Prostate gland (tissue), 2 donors: ENCODE measurements around the gene NTNG1. TPM values are rescaled to one million over a fixed set of nuclear protein-coding genes. Genes with fewer than 3 reads are reported as not detected.

Experiments used
- DNase-seq: peaks from one replicate; pipeline ENCODE4 v3.0.0-alpha.2; 2019; ENCODE audit warnings: low spot score
- H3K27ac ChIP-seq, 2 donors: fragments of 200-600 bp; sonication (generic); 2 replicates each; pipeline ENCODE4 v1.5.1; 2017 to 2019
- H3K27me3 ChIP-seq: fragments of 200-600 bp; sonication (generic); replicated peaks from 2 replicates; pipeline ENCODE4 v1.5.1; 2019; ENCODE audit not compliant: insufficient read depth
- H3K36me3 ChIP-seq, 2 donors: fragments of 200-600 bp; sonication (generic); 1 replicate in 1 of 2; 2 replicates in 1 of 2; pipeline versions ENCODE4 v1.5.1 to v1.8.1; 2017 to 2019
- H3K4me1 ChIP-seq: fragments of 200-600 bp; sonication (generic); replicated peaks from 2 replicates; pipeline ENCODE4 v1.5.1; 2019
- H3K4me3 ChIP-seq, 2 donors: fragments of 200-600 bp; sonication (generic); 2 replicates each; pipeline ENCODE4 v1.5.1; 2017 to 2019
- H3K9me3 ChIP-seq: fragments of 200-600 bp; sonication (generic); 2 replicates; pipeline ENCODE4 v1.5.1; 2017
- CTCF ChIP-seq, 4 experiments: fragments of 200-600 bp in 2 of 4; fragments of 450-650 bp in 2 of 4; sonication (generic) in 2 of 4; IDR thresholded peaks; 1 replicate in 3 of 4; 2 replicates in 1 of 4; pipeline ENCODE4 v1.5.1; 2016 to 2019; ENCODE audit warnings: antibody characterized with exemption in 4 of 4, mild to moderate bottlenecking in 2 of 4, moderate library complexity in 2 of 4
- POLR2A ChIP-seq: fragments of 450-650 bp; IDR thresholded peaks from one replicate; pipeline ENCODE4 v1.6.1; 2016; ENCODE audit warnings: antibody characterized with exemption, mild to moderate bottlenecking
- POLR2AphosphoS5 ChIP-seq: sonication (generic); formaldehyde crosslinking; IDR thresholded peaks from one replicate; pipeline ENCODE4 v1.6.1; 2017; ENCODE audit warnings: antibody characterized with exemption
- WGBS: methylation state at CpG from one replicate; pipeline ENCODE4 v1.1.5; 2018; 5-methylcytosine and 5-hydroxymethylcytosine counted together
- intact Hi-C: fragments of 100-400 bp; cut with DNase I; formaldehyde crosslinking; loops from one replicate; pipeline ENCODE4 v1.14.2; 2022
- total RNA-seq, 2 donors: library from RNA; depleted of rRNA; stranded (reverse); fragments of >200 nt; gene quantifications; one replicate each; pipeline ENCODE4 v1.1.0, GENCODE V29; 2016

NTNG1 gene
- total RNA-seq, 2 donors from 2014 or later: 2.6 to 5.1 TPM

- H3K27ac ChIP-seq: no peak overlapping the region
- no peak for DNase-seq
- no peaks in the 10 kb centered on the region for H3K36me3 ChIP-seq
- 34% methylated on average over 4 of the region's 4 CpGs for WGBS
- H3K9me3 ChIP-seq: no peaks in the 10 kb centered on the region
- H3K4me1 ChIP-seq: no peaks in the 10 kb centered on the region
- intact Hi-C loops: no loop called here
- no peaks in the 10 kb centered on the region for H3K27me3 ChIP-seq
- TF ChIP-seq POLR2AphosphoS5 (no peak), POLR2A (no peak), CTCF (IDR thresholded peaks at IDR 0.05) (no peak)
- no peak overlapping the region for H3K4me3 ChIP-seq
Measured at GRCh38 chr1:107523736-107524135, 382.9 kb downstream of the NTNG1 start.

DNA sequence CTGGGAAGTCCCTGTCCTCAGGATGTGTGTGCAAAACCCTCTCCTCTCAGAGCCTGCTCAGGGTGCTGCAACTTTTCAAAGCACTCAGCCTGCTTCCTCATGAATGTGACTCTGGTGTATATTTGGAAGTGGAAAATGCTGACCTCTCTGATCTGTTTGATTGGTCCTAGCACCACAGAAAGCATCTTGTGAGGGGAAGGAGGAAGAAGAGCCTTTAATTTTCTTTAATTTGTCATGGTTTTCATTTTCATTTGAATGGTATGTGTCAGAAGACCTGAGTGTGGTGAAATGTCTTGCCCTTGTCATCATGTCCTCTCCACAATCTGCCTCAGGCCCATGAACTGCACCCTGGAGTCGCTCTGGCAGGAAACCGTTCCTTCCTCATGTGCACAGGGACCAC is 383.5 kb downstream of the NTNG1 start:
- Histone ChIP-seq H3K9me3 (no peaks in the 10 kb centered on the region), H3K27ac (no peak overlapping the region), H3K36me3 (no peaks in the 10 kb centered on the region), H3K27me3 (no peaks in the 10 kb centered on the region), H3K4me3 (no peak overlapping the region), H3K4me1 (no peaks in the 10 kb centered on the region)
- no peak for DNase-seq
- TF ChIP-seq POLR2A (no peak), CTCF (IDR thresholded peaks at IDR 0.05) (no peak), POLR2AphosphoS5 (no peak)
- intact Hi-C loops: no loop called here
- WGBS: 86% methylated on average over 2 of the region's 2 CpGs

DNA sequence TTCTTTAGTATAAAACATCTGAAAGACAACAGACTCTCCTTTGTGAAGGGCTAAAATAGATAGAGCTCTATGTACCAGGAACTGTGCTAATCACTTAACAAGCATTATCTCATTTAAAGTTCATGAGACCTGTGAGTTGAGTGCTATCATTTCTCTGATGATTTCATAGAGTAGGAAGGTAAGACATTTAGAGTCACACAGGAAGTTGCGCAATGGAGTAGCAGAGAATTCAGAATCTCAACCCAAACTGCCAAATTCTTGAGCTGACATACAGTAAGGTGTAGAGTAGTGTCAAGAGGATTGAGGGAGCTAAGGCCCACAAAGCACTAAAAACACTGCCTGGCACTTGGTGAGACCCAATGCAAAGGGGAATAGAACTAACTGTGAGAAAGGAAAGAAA is 384.3 kb downstream of the NTNG1 start:
- intact Hi-C loops: loop anchor here (5.0 kb wide), 1 partner anchor 468 kb away; the partner anchor contains the start of gene PRMT6
- H3K27ac ChIP-seq: no peak overlapping the region
- H3K4me1 ChIP-seq: no peaks in the 10 kb centered on the region
- WGBS: 95% methylated on average over 1 of the region's 1 CpG
- no peak for DNase-seq
- no peaks in the 10 kb centered on the region for H3K27me3 ChIP-seq
- TF ChIP-seq POLR2AphosphoS5: no peak
- TF ChIP-seq POLR2A: no peak
- TF ChIP-seq CTCF (IDR thresholded peaks at IDR 0.05): no peak
- no peaks in the 10 kb centered on the region for H3K36me3 ChIP-seq
- H3K9me3 ChIP-seq: no peaks in the 10 kb centered on the region
- no peak overlapping the region for H3K4me3 ChIP-seq

DNA sequence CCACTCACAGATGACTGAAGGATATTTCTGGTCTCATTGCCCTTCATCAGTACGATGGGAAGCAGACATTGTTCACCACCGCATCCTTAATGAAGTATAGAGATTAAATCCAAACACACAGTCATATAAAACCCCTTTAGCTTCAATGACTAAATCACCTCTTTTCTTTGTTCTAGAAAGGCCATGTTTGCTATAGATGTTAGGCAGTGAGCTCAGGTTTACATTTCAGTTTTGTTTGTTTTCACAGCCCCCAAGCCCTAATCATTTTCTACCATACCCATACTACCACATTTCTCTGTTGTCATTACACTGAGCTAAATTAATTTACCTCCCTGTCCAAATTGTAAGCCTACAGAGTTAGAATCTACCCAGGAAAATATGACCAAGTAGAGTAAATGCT is 385.1 kb downstream of the NTNG1 start:
- 96% methylated on average over 2 of the region's 2 CpGs for WGBS
- no peak overlapping the region for H3K4me3 ChIP-seq
- intact Hi-C loops: loop anchor here (5.0 kb wide), 1 partner anchor 469 kb away; the partner anchor contains the start of gene PRMT6
- H3K9me3 ChIP-seq: no peaks in the 10 kb centered on the region
- H3K27me3 ChIP-seq: no peaks in the 10 kb centered on the region
- DNase-seq: no peak
- no peak for TF ChIP-seq POLR2AphosphoS5
- TF ChIP-seq POLR2A: no peak
- TF ChIP-seq CTCF (IDR thresholded peaks at IDR 0.05): no peak
- no peaks in the 10 kb centered on the region for H3K4me1 ChIP-seq
- no peaks in the 10 kb centered on the region for H3K36me3 ChIP-seq
- no peak overlapping the region for H3K27ac ChIP-seq

GRCh38 chr1:107526524-107527198 is 385.8 kb downstream of the NTNG1 start:
- Histone ChIP-seq H3K4me3 (no peak overlapping the region), H3K27me3 (no peaks in the 10 kb centered on the region), H3K4me1 (no peaks in the 10 kb centered on the region), H3K27ac (no peak overlapping the region), H3K9me3 (no peaks in the 10 kb centered on the region), H3K36me3 (no peaks in the 10 kb centered on the region)
- intact Hi-C loops: loop anchor here (5.0 kb wide), 1 partner anchor 469 kb away; the partner anchor contains the start of gene PRMT6
- 49% methylated on average over 2 of the region's 2 CpGs for WGBS
- DNase-seq: no peak
- TF ChIP-seq POLR2A (no peak), POLR2AphosphoS5 (no peak), CTCF (IDR thresholded peaks at IDR 0.05) (no peak)
